GM18505 (cell line): Measurements from ENCODE around the gene EPS8L3.
"Not testable (repeated sequence)": the region's sequence is repeated elsewhere in the genome, so short reads cannot be mapped to it uniquely, and the experiment has no call there.

Experiments
- ATAC-seq: cut with Tn5 transposase; IDR thresholded peaks from one replicate; pipeline ENCODE4 v1.9.1; 2021; ENCODE audit not compliant: unreplicated experiment
- POLR2A ChIP-seq: IDR thresholded peaks from 4 replicates; pipeline ENCODE4 v1.6.1; 2011; ENCODE audit warnings: borderline replicate concordance; ENCODE audit not compliant: insufficient read depth, insufficient read length; ENCODE audit errors: extremely low read depth

EPS8L3 gene

DNA sequence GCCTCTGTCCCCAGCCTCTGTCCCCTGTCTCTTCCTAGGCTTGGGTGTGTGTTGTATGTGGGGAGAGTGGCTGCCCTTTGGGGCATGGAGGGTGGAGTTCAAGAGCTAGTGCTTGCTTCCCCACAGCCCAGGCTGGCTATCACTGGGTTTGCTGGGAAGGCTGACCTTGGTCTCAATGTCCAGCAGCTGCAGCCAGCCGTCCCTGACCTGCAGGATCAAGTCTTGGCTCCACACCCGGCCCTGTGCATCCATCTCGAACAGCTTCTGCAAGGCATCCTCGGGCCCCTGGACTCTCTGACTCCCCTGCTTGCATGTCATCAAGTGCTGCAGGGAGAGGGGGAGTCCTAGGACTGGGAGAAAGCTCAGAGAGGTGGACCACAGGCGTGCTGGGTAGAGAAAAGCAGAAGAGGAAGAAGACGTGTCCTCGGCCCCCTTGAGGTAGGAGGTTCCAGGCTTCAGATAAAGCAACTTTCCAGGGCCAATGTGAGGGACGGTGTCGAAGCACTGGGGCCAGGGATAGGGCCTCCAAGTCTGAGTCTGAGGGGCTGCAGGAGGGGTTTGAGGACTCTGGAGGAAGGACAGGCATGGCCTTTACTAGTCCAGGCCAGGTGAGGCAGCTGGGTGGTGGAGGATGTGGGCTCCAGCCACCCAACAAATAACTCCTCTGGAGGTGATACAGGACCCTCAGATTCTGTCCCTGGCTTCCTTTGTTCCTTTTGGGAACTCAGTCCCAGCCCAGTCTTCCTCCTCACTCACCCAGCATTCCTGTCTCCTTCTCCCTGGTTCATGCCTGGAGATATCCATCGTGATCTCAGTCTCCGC is 4.0 kb downstream of the EPS8L3 start:
- TF ChIP-seq POLR2A = no peak
- ATAC-seq = no peak

DNA sequence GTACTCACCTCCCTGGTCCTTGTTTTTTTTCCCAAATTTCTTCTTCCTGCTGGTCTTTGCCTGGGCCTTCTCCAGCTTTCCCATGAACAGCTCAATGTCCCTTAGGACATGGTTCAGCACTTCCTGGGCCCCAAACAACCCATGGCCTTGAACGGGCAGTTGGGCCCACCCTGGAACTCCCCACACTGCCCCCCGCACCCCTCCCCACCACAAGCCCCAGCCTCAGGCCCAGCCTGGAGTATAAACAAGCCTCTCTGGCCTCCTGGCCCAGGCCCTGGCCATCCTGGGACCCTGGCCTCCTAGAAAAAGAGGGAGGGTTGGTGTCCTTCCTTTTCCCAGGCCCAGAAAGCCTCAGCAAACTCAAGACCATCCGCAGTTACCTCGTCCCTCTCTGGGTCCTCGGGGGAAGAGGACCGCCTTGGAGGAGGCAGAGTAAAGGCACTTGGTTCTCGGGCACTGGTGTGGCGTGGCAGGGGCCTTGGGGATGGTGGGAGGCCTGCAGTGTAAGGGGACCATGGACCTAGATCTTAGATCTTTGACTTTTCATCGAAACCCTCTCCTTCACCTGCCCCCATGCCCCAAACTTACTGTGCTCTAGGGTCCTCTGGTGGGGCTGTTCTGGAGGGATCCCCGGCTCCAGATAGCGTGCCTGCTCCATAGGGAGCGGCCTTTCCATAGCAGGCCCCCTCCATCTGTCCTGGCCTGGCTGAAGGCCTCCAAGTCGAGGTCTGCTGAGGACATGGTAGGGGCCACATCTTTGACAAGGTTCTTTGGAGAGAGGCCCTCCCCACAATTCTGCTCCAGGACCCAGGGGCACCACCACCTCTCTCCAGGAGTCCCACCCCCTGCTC is 5.6 kb downstream of the EPS8L3 start:
- no peak for ATAC-seq
- no peak for TF ChIP-seq POLR2A

GRCh38 chr1:109756848-109757521 is 6.7 kb downstream of the EPS8L3 start:
- no peak for TF ChIP-seq POLR2A
- ATAC-seq = no peak

DNA sequence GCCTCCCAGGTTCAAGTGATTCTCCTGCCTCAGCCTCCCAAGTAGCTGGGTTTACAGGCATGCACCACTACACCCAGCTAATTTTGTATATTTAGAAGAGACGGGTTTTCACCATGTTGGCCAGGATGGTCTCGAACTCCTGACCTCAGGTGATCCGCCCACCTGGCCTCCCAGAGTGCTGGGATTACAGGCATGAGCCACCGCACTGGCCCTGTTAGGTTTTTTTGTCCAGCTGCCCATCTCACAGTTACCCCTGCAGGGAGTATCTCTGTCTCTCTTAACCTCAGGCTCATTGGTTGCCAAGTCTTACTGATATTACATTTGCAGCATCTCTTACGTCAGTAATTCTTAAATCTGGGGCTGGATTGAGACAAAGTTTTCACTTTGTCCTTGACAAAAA is 7.4 kb downstream of the EPS8L3 start:
- not testable (repeated sequence) for ATAC-seq

- ATAC-seq = no peak
Observed at GRCh38 chr1:109754738-109755137, 9.0 kb downstream of the EPS8L3 start.

DNA sequence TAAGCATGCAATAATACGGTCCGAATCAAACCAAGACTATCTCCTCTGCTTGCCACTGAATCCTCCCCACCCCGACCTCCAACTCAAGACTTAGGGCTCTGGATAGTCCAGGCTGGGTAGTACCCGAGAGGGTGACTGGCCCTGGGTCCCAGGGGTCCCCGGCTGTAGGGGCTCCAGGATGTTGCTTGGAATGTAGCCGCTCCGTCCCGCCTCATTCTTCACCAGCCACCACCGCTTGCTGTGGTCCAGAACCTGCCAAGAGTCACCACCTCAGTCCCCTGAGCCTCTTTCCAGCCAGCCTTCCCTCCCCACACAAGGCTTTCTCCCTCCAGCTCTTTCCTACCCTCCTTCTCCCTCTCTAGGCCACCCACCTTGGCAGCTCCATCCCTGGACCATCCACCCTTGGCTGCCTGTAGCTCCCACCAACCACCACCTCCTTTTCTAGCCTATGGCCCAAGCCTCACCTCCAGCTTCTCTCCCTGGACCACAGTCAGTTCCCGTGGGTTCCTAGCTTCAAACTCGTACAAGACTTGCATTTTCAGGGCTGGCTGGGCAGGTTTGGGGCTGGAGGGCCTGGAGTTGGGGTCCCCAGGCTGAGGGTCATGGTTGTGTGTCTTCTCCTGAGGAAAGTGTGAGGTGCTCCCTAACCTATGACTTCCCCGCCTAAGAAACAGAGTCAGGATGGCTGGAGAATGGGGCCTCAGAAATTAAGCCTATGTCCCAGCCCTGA is 12.0 kb downstream of the EPS8L3 start:
- no peak for ATAC-seq
- TF ChIP-seq POLR2A = no peak

More at GRCh38 chr1:109754738-109755137, 9.0 kb downstream of the EPS8L3 start:
- no peak for TF ChIP-seq POLR2A

DNA sequence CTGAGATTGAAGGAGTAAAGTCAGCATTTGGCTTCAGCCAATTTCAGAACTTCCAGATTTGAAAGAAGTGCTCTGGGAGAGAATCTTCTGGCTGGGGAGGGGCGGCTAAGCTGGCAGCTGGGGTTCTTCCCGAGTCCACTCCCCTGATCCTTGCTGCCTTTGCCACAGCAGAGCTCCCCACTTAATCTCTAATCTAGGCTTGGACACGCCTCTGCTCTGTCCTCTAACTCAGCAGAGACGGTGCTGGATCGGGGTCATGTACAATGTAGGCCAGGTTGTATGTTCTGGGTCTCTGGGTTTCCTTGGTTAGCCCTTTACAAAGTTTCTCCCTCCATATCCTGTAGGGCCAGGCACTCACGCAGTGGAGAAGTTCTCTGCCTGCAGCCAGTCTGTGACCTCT is 12.8 kb downstream of the EPS8L3 start:
- ATAC-seq = no peak
- no peak for TF ChIP-seq POLR2A

GRCh38 chr1:109750241-109750882 is 13.4 kb downstream of the EPS8L3 start:
- no peak for TF ChIP-seq POLR2A
- no peak for ATAC-seq

- TF ChIP-seq POLR2A = no peak
Observed at GRCh38 chr1:109749221-109749620, 14.5 kb downstream of the EPS8L3 start.

DNA sequence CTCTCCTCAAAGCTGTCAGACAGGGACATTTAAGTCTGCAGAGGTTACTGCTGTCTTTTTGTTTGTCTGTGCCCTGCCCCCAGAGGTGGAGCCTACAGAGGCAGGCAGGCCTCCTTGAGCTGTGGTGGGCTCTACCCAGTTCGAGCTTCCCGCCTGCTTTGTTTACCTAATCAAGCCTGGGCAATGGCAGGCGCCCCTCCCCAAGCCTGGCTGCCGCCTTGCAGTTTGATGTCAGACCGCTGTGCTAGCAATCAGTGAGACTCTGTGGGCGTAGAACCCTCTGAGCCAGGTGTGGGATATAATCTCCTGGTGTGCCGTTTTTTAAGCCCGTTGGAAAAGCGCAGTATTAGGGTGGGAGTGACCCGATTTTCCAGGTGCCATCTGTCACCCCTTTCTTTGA is 15.4 kb downstream of the EPS8L3 start:
- ATAC-seq = not testable (repeated sequence)

More at GRCh38 chr1:109749221-109749620, 14.5 kb downstream of the EPS8L3 start:
- no peak for ATAC-seq

DNA sequence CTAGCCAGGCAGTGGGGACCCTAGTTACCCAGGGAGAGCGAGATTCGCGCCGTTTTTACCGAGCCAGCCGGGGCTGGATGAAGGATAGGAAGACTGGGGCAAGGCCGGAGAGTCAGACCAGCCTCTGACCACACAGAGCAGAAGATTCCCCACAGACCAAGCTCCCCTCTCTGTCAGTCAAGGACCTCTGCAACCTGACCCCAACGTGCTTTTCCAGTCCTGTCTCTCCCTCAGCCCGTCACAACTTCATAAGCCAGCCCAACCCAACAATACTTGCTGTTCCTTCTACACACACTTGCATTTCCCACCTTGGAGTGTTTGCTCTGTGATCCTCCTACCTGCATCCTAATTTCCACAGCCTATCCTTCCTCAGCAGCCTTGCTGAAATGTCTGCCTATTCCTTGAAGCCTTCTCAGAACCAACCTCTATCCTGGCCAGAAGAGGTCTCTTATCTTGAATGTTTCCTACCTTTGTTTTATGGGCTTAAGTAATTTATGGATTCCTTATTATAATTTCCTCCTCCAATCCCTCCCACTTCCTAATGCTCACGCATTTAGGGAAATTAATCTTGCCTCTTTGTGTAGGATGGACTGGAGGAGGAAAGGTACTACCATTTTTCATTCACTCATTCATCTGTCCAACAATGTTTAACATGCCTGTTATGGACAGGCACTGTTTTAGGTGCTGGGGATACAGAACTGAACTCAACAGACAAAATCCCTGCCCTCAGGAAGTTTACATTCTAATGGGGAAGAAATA is 22.9 kb downstream of the EPS8L3 start, which contains the start of gene GSTM3:
Gene GSTM3, minus strand, starts transcription at position 424 of the 759 bp plus-strand sequence. CDS start 751 bp downstream, outside the sequence.
- TF ChIP-seq POLR2A = no peak
- ATAC-seq = no peak

GRCh38 chr1:109739738-109740614 is 23.7 kb downstream of the EPS8L3 start:
- ATAC-seq = peak; percentile 70
- TF ChIP-seq POLR2A = peak; percentile 55
